Ecto neural progenitor cell (in vitro differentiated cells): Measurements from ENCODE around the gene CACNB1.

Experiments
- DNase-seq: peaks from one replicate; pipeline ENCODE4 v3.0.0-alpha.2; 2018; ENCODE audit warnings: low spot score

CACNB1 gene

DNA sequence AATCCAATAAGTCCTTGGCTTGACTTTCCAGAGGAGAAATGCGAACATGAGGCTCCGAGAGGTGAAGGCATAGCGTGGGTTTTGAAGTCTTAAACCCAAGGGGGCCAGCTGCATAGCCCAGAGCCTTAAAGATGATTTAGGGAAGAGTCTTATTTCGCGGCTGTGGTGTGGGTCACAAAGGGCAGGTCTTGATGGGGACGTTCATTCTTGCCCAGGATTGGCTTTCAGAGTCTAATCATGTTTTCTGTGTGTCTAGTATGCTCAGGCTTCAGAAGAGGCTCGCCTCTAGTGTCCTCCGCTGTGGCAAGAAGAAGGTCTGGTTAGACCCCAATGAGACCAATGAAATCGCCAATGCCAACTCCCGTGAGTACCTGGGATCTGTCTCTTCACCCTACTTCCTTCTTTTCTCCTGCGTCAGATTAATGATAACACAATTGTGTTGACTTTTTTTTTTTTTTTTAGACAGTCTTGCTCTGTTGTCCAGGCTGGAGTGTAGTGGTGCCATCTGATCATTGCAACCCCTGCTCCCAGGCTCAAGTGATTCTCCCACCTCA lies 3.6 kb upstream of the CACNB1 start:
- no peak for DNase-seq

DNA sequence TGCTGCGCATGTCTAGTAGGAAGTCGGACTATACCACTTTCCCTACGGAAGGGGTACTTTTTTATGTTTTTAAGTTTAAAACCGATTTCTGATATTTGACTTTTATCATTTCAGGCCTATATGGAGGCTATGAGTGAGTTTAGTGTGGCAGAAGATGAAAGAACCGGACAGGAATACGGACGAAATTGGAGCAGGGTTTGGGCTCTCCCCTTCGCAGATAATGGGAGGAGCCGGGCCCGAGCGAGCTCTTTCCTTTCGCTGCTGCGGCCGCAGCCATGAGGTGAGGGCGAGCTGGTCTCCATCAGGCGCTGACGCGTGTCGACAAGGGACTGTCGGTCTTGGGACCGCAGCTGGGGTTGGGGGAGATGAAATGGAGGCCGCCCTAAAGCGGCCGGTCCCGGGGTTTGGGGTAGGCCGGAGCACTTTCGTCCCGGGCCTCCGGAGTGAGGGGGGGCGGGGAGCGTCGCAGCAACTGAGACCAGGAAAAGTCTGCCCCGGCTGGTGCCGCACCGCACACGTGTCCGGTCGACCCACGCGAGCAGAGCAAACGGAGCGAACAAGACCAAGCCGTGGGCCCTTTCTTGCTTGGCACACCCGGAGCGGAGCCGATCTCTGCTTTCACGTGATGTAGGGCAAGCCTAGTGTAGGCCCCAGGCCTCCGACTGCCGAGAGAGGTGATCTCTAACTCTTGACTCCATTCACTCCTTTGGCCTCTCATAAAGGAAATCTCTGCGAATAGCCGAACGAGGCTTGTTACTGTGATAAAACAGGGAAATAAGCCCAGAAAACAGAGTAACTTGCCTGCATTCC lies 2.8 kb upstream of the CACNB1 start, which contains the start of gene RPL19:
RPL19 (plus strand) TSS at position 214 of the 810 bp plus-strand sequence; CDS start at position 276, 62 bp downstream.
- peak; percentile 91 for DNase-seq

DNA sequence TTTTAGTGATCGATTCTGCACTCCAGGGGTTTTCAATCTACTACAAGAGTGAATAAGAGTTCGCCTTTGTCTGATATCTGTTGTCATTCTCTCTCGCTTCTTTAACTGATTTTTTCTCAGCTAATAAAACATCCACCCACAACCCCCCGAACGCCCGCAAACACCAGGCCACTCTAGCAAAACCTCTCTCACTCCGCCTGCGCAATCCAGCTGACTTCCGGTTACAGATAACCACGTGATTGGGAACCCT lies 2.3 kb upstream of the CACNB1 start:
- DNase-seq = peak; percentile 94

DNA sequence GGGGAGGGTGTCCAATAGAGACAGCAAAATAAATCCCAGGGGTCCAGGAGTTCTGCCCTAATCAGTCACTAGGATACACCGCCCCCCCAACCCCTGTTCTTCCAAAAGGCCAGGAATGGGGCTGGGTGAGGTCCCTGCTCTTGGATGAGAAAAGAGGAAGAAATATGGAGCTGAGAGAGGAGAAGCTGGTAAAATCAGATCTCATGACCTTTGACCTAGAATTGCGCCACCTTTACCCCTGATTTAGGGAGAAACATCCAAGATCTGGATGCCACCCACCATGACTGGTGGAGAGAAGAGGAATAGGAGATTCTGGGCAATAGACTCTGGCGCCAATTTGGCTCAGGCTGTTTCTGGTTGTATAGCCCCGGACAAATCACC lies 707 bp upstream of the CACNB1 start:
- DNase-seq = no peak

DNA sequence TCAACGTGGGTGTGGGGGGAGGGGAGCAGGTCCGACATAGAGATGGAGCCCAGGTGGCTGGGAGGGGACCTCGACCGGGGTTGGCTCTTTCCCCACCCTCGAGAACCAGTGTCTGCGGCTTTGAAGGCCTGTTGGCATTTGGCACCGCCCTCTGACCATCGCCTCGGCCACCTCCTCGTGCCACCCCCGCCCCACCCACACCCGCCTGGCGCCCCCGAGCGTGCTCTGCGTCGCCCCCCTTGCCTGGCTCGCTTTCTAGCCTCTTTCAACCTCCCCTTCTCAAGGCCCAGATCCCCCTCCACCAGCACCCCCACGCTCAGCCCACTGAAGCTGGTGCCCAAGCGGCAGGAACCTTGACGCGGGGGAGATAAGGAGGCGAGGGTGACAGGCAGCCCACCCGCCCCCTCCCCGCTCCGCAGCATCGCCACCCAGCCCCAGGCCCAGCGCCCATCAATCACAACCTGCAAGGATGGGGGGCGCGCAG lies 619 bp downstream of the CACNB1 start:
- peak; percentile 63 for DNase-seq

DNA sequence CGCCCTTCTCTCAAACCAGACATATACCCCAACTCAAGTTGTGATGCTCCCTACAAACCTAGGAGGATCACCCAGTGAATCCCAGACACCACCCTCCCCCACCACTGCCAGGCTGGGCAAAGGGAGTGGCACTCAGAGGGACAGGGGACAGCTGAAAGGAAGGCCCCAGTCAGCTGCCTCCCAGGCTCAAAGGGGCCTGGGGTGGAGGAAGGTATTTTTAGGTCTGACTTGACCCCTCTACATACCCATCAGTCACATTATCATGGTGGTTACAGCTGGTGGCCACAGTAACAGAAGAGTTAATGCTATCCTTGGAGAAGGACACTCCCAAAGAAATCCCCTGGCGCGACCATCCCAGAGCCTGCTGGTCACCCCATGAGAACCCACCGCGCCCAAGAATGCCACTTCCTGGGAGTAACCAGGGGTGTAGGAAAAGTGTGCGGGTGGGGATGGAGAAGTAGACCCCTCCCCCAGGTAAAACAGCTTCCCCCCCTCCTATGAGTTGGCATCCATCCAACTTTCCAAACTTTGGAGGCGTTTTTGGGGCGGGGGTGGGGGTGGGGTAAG lies 1.1 kb downstream of the CACNB1 start:
- no peak for DNase-seq

DNA sequence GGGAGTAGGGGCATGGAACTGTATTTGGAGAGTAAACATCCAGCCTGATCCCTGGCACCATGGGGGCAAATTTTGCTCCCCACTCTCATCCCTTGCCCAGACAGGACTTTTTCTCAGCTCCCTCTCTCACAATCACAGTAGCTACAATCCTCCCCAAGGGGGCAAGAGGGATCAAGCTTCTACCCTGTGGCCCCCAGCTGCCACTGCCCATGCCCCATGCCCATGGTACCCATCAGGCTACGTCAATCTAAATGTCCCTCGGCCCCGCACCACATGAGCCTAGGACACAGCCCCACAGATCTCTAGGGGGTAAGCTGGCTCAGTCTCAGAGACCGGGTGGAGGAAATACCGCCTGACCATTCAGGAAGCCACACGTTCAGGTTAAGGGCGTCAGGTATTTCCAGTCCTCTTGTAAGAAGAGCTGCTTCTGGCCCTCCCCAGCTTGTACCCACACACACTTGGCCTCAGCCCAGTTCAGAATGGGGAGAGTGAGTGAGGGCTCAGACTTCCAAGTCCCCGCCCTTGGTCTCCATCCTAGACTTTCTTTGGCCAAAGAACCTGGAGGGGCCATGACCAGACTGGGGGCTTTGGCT lies 1.8 kb downstream of the CACNB1 start:
- DNase-seq = no peak

DNA sequence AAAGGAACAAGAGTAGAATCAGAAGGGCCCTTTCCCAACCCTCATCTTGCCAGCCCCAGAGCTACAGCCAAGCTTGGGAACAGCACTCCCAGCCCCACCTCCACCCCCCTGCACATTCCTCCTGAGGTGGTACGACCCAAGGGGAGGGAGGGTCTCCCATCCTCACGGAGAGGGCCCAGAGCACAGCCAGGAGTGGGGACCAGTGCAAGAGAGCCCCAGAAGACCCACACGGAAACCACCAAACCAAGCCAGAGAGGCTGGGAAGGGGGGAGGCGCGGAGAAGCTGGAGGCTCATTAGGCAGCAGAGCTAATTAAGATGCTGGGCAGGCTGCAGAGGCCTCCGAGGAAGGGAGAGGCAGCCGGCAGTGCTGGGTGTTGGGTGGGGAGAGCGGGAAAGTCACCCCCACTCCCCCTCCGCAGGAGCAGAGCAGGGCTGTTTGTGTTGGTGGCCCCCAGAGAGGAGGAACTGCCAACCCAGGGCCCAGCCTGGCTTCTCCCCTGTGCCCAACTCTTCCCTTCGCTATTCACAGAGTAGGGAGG lies 2.4 kb downstream of the CACNB1 start:
- DNase-seq = peak; percentile 73

DNA sequence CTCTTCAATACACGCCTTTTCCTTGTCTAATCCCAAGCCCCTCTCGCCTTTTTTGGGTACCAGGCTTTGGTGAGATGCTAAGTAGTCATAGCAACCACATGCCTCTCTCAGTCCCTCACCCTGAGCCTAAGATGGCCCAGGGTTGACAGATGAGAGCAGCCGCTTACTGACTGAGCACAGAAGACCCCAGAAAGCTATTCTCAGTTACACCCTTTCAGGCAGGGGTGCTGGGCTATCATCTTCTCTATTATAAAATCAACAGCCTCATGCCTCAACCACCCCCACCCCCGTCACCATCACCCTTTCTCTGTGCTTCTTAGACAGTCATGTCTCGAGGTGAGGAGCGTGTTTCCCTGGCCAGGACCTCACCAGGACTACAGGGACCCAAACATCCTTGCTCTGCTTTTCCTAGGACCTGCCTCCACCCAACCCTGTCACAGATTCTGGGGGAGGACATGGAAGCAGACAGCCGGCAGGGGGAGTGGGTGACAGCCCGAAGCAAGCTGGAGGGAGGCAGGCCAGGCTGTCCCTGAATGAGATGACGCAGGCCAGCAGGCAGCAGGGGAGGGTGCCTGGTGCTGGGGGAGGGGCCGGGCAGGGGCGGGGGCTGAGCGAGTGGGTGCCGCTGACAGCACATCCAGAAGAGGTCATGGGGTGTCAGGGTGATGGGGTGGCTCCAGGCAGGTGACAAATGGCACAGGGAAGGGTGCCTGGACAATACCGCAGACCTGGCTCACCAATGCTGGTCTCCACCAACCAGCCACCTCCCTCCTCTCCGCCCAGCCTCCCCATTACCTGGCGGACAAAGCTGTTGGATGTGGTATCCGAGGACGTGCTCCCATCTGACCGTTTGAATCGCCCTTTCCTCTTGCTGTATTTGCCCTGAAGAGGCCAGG lies 3.1 kb downstream of the CACNB1 start:
- DNase-seq = peak; percentile 86

DNA sequence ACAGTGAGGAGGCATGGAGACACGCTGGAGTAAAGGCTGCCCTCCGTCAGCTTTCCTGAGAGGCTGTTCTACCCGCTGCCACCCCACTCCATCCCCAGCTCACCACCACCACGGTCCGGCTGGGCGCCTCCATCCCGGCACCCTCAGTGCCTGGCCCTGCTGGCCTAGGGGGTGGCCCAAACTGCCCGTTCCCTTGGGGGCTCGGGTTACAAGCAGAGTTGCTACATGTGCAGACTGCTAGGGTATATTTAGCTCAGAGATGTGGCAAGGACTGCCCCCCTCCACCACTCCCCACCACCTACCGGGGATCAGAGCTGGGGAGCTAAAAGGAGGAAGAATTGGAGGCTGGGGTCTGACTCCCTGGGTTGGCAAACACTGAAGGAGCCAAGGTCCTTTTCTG lies 4.1 kb downstream of the CACNB1 start:
- DNase-seq = no peak

DNA sequence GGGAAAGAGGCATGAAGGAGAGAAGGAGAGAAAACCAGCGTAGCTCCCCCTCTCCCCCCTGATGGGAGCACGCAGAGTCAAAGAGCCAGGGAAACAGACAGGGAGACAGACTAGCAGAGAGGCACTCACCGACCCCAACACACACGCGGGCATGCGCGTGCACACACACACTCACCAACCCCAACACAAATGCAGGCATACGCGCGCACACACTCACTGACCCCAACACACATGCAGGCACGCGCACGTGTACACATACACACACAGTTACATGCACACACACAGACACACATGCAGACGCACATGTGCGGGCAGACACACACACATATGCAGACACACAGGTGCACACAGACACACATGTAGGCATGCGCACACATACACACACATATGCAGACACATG lies 4.6 kb downstream of the CACNB1 start:
- DNase-seq = no peak

DNA sequence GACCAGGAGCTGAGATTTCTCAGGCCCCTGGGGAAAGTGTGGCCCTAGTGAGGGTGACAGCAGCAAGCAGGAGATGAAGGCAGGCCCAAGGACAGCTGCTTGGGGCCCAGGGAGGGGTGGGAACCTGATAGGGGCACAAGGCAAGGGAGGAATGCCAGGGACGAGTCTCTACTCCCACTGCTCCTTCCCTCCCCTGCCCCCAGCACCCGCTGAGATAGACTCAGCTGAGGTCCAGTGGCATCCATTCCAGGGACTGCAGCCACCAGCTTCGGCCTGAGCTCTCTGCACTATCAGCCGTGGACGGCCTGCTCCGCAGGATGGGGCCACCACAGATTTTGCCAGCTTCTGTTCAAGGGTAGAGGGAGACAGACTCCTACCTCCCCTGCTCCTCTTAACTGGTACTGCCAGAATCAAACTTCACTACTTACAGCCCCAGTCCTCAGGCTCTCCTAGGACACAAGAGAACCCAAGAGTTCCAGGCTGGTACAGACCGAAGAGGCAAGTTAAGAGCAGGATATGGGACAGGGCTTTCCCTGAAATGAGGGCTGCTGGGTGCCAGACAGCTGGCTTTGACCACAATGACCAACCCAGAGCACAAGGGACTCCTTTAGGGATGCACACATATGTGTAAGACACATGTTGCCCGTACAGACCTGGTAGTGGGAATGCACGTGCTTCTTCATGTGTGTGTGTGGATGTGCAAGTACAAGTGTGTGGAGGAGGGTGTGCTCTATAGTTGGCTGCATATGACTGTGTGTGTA lies 5.5 kb downstream of the CACNB1 start:
- no peak for DNase-seq

DNA sequence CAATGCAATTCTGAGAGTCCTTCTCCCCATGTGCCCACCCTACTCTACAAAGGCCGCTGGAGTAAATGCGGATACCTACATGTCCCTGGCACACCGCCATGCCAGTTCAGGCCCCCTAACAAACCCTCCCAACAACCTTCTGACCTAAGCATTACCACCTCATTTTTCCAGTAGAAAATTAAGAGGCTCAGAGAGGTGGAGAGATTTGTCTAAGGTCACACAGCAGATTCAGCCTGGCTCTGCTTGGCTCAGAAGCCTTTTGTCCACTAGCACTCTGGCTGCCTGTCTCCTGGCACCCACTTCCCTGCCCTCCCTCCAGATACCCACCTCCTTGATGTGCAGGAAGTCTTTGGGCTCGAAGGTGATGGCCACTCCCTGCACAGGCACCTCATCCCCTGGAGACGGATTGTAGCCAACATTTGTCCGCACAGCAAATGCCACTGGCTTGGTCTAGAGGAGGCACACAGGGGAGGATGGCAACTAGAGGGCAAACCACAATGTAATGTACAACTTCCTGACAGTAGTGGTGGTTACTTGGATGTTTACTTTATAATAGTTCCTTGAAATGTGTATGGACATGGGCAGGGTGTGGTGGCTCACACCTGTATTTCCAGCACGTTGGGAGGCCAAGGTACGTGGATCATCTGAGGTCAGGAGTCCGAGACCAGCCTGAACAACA lies 10.2 kb downstream of the CACNB1 start:
- no peak for DNase-seq

DNA sequence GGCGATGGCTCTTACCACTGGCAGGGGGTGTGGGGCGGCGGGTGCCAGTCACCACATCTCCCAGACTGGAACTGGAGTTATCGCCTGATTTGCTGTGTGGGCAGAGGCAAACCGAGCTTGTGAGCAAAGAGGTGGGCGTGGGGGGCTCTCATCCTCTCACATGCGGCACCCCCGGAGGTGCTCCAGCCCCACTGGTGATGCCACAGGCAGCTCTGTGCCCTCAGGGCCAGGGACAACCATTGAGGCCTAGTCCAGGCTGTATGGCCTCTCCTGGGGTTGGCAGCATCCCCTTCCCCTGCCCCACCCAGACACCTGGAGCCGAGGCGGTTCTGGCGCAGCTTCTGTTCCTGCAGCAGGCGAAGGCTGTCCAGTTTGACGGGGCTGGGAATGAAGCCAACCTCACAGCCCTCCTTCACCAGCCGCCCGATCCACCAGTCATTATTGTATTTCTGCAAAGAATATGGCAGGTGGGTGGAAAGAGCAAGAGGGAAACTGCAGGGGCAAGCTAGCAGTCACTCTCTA lies 10.9 kb downstream of the CACNB1 start:
- no peak for DNase-seq

DNA sequence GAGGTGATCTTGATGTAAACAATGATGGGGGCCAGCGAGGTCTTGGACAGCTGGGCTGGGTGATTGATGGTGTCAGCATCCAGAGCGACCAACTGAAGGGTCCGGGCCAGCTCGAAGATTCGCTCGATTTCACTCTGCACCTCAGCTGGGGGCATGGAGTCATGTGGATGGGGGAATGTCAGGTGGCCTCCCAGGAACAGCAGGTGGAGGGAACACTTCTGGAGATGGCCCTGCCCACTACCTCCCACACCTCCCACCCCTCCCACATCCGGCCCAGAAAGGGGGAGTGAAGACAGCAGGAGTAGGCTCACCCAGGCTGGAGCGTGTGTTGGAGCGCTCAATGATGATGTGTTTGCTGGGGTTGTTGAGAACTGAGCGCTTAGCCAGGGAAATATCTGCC lies 13.7 kb downstream of the CACNB1 start:
- DNase-seq = no peak

DNA sequence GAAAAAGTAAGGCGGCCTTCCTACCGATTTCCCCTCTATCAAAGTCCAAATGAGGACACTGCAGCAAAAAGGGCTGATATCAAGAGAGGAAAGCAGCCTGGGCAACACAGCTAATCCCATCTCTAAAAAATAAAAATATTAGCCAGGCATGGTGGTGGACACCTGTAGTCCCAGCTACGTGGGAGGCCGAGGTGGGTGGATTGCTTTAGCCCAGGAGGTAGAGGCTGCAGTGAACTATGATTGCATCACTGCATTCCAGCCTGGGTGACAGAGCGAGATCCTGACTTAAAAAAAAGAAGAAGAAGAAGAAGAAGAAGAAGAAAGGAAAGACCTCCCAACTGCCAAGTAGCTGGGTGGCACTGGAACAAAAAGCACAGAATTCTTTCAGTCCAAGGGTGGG lies 14.4 kb downstream of the CACNB1 start:
- no peak for DNase-seq

DNA sequence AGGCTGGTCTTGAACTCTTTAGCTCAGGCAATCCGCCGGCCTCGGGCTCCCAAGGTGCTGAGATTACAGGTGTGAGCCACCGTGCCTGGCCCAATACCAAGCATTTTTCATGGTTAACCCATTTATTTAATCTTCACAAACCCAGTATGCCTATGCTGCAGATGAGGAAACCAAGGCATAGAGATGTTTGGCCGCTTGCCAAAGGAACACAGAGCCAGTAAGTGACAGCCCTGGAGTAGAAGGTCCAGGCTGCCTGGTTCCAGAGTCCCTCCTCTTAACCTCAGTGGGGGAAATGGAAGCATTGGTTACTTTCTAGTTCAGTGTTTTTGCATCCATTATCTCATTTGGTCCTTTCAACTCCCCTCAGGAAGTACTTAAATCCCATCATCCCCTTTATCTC lies 16.2 kb downstream of the CACNB1 start:
- DNase-seq = no peak

DNA sequence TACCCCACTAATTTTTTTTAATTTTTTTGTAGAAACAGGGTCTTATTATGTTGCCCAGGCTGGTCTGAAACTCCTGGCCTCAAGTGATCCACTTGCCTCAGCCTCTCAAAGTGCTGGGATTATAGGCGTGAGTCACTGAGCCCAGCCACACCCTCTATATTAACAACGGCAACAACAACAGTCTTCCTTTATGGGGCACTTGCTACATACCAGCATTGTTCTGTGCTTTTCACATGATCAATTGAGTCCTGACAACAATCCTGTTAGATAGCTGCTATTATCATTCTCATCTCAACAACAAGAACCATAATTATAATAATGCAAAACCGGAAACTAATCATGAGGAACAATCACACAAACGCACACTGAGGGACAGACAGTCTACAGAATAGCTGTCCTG lies 18.9 kb downstream of the CACNB1 start:
- no peak for DNase-seq

DNA sequence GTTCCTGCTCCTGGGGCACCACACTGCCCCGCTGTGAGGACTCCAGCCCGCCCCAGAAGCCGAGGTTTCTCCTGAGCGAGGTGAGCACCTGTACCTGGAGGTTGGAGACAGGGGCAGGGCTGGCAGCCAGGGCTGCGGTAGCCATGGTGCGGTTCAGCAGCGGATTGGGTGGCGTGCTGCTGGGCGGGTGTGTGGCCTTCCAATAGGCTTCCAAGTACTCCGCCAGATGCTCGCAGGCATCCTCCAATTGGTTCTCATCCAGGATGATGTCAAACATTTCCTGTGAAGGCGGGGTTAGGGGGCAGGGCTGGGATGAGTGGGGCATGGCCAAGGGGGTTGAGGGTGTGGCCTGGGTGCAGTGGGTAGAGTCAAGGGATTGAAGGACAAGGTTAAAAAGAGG lies 20.2 kb downstream of the CACNB1 start:
- DNase-seq = peak; percentile 83

DNA sequence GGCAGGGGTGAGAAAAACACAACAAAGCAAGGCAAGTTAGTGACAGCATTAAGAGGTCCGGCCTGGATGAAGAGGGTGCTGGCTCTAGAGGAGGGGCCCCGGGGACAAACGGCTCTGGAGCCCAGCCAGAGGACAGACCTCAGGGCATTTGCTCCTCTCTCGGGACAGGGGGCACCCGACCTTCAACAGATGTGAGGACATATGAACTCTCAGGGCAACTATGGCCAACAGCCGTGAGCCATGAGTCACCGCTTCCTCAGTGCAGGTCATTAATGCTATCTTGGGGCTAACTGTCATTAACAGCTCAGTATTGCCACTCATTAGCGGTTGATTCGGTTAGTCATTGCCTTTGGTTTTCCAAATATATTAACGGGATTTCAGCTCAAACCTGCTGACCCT lies 21.8 kb downstream of the CACNB1 start:
- no peak for DNase-seq
